Activated effector memory CD4-positive, alpha-beta T cell treated with Interleukin-2 at 50 U/mL for 16 hours (primary cell): ENCODE results near the gene FOXD3.

Experiments used
- DNase-seq: peaks from one replicate; pipeline ENCODE4 v3.0.0-alpha.2; 2020

FOXD3 gene

GRCh38 chr1:63322114-63322943 lies at the start of gene FOXD3:
TSS of gene FOXD3 (plus strand) at chr1:63322567. CDS start at chr1:63323059, 492 bp downstream.
- DNase-seq, result no peak

GRCh38 chr1:63272811-63273210 lies 49.6 kb upstream of the FOXD3 start:
- DNase-seq, result no peak

GRCh38 chr1:63274371-63274770 lies 48.0 kb upstream of the FOXD3 start:
- DNase-seq, result no peak

- no peak for DNase-seq
Measured at GRCh38 chr1:63274979-63275378, 47.4 kb upstream of the FOXD3 start.

- no peak for DNase-seq
Measured at GRCh38 chr1:63276624-63277023, 45.7 kb upstream of the FOXD3 start.

GRCh38 chr1:63277195-63278192 lies 44.9 kb upstream of the FOXD3 start:
- DNase-seq, result no peak

- no peak for DNase-seq
Measured at GRCh38 chr1:63281753-63282152, 40.6 kb upstream of the FOXD3 start.

- DNase-seq, result no peak
Measured at GRCh38 chr1:63289135-63289534, 33.2 kb upstream of the FOXD3 start.

GRCh38 chr1:63294803-63295594 lies 27.4 kb upstream of the FOXD3 start:
- DNase-seq, result no peak

GRCh38 chr1:63304410-63304809 lies 18.0 kb upstream of the FOXD3 start:
- no peak for DNase-seq

GRCh38 chr1:63305043-63305442 lies 17.3 kb upstream of the FOXD3 start:
- DNase-seq, result no peak

- no peak for DNase-seq
Measured at GRCh38 chr1:63307196-63307794, 15.1 kb upstream of the FOXD3 start.

- DNase-seq, result no peak
Measured at GRCh38 chr1:63316598-63316983, 5.8 kb upstream of the FOXD3 start.

- no peak for DNase-seq
Measured at GRCh38 chr1:63316984-63317816, 5.2 kb upstream of the FOXD3 start.

GRCh38 chr1:63317817-63318152 lies 4.6 kb upstream of the FOXD3 start:
- no peak for DNase-seq

GRCh38 chr1:63318201-63318979 lies 4.0 kb upstream of the FOXD3 start:
- DNase-seq, result no peak

- no peak for DNase-seq
Measured at GRCh38 chr1:63319046-63320021, 3.0 kb upstream of the FOXD3 start.

GRCh38 chr1:63320022-63320721 lies 2.2 kb upstream of the FOXD3 start:
- no peak for DNase-seq
